K562 (cell line): ENCODE results near the gene DGCR2. TPM values are rescaled to one million over a fixed set of nuclear protein-coding genes. Genes with fewer than 3 reads are reported as not detected.
"Not testable (repeated sequence)": the region's sequence is repeated elsewhere in the genome, so short reads cannot be mapped to it uniquely, and the experiment has no call there.

Experiments
- ATAC-seq: fragments of 200-7000 bp; cut with Tn5 transposase; 3 replicates; pipeline ENCODE4 v1.9.1; 2020; ENCODE audit warnings: moderate library complexity
- BruUV-seq: library from RNA; stranded (reverse); fragments of 400-500 nt; replicated peaks from 2 replicates; lab custom pipeline; 2021; lab: Mats Ljungman, UMichigan
- CTCF ChIA-PET: fragments of 300-600 bp; formaldehyde crosslinking; extraction: SDS; loops from one replicate; lab custom pipeline; 2021; ENCODE audit warnings: low intra/inter-chr PET ratio; lab: Yijun Ruan, JAX
- POLR2A ChIA-PET: fragments of 300-600, 350-650 bp; sonication (Branson Sonifier 250); formaldehyde crosslinking; extraction: SDS; loops from one replicate; lab custom pipeline; 2021; ENCODE audit warnings: antibody characterized with exemption, inconsistent platforms; lab: Yijun Ruan, JAX
- DNase-seq, 4 experiments: peaks; one replicate each; pipeline versions ENCODE4 v3.0.0 to v3.0.0-alpha.2; 2011 to 2018; ENCODE audit warnings: low spot score in 3 of 4, mixed read lengths in 3 of 4; ENCODE audit errors: extremely low read depth in 1 of 4
- FAIRE-seq: peaks from 2 replicates; lab custom pipeline; 2011; peaks lifted over from hg19 to GRCh38; lab: Jason Lieb, UNC
- H2AFZ ChIP-seq: 2 replicates; pipeline ENCODE4 v1.6.0; 2011; ENCODE audit warnings: low read depth, low read length, control low read depth, inconsistent platforms
- H3K27ac ChIP-seq: fragments of 200-600 bp; 3 replicates; pipeline ENCODE4 v1.8.0; 2011; ENCODE audit warnings: low read depth, mild to moderate bottlenecking, control low read depth, inconsistent platforms, low read length, moderate library complexity, mixed read lengths; ENCODE audit errors: extremely low read depth
- H3K27me3 ChIP-seq, 2 experiments: fragments of 300-600 bp in 1 of 2; 2 replicates in 1 of 2; 3 replicates in 1 of 2; pipeline versions ENCODE4 v1.6.0 to v1.8.0; 2011; ENCODE audit warnings: inconsistent platforms in 2 of 2, low read length in 2 of 2, mild to moderate bottlenecking in 1 of 2, mixed read lengths in 1 of 2, moderate library complexity in 1 of 2; ENCODE audit not compliant: control insufficient read depth in 2 of 2, insufficient read depth in 2 of 2
- H3K36me3 ChIP-seq: fragments of 300-600 bp; 3 replicates; pipeline ENCODE4 v1.8.0; 2011; ENCODE audit warnings: mild to moderate bottlenecking, low read length, inconsistent platforms; ENCODE audit not compliant: control insufficient read depth, insufficient read depth
- H3K4me1 ChIP-seq, 2 experiments: fragments of 200-600 bp in 1 of 2; replicated peaks in 1 of 2; 2 replicates in 1 of 2; 3 replicates in 1 of 2; pipeline versions ENCODE4 v1.5.1 to v1.8.0; 2011; ENCODE audit warnings: inconsistent platforms in 2 of 2, low read length in 2 of 2, mild to moderate bottlenecking in 1 of 2, mixed read lengths in 1 of 2, moderate library complexity in 1 of 2; ENCODE audit not compliant: control insufficient read depth in 2 of 2, insufficient read depth in 2 of 2
- H3K4me2 ChIP-seq: 2 replicates; pipeline ENCODE4 v1.6.1; 2011; ENCODE audit warnings: low read length, control low read depth, inconsistent platforms, mixed read lengths; ENCODE audit not compliant: insufficient read depth
- H3K4me3 ChIP-seq: fragments of 200-600 bp; sonication (generic), shearing (Covaris generic); 2 replicates; pipeline ENCODE4 v1.5.1; 2016; ENCODE audit warnings: control low read depth, inconsistent platforms
- H3K79me2 ChIP-seq: fragments of 200-600 bp; 3 replicates; pipeline ENCODE4 v1.8.0; 2011; ENCODE audit warnings: low read length, inconsistent platforms; ENCODE audit not compliant: control insufficient read depth, insufficient read depth
- H3K9ac ChIP-seq, 2 experiments: 2 replicates each; pipeline versions ENCODE4 v1.6.0 to v1.6.1; 2011; ENCODE audit warnings: low read depth in 2 of 2, low read length in 2 of 2, control low read depth in 1 of 2, inconsistent platforms in 1 of 2, mild to moderate bottlenecking in 1 of 2, mixed read lengths in 1 of 2; ENCODE audit not compliant: insufficient read depth in 1 of 2
- H3K9me1 ChIP-seq: one replicate; pipeline ENCODE4 v1.6.0; 2011; ENCODE audit warnings: inconsistent platforms, mild to moderate bottlenecking, low read length, moderate library complexity; ENCODE audit not compliant: control insufficient read depth, insufficient read depth
- H3K9me3 ChIP-seq: replicated peaks from 2 replicates; pipeline ENCODE4 v1.5.1; 2011; ENCODE audit warnings: low read depth, low read length, inconsistent platforms; ENCODE audit not compliant: control insufficient read depth, insufficient read depth
- H4K20me1 ChIP-seq: replicated peaks from 2 replicates; pipeline ENCODE4 v1.6.1; 2011; ENCODE audit warnings: low read length, inconsistent platforms, mixed read lengths; ENCODE audit not compliant: control insufficient read depth, insufficient read depth
- BCOR ChIP-seq: fragments of 450-650 bp; IDR thresholded peaks from 2 replicates; pipeline ENCODE4 v1.6.1; 2016
- FOXA3 ChIP-seq, 2 experiments: fragments of 450-650 bp in 1 of 2; sonication (generic) in 1 of 2; formaldehyde crosslinking; IDR thresholded peaks in 1 of 2; conservative IDR thresholded peaks in 1 of 2; 2 replicates each; pipeline versions ENCODE4 v1.4.0 to v1.8.0; 2020 to 2022; ENCODE audit warnings: mild to moderate bottlenecking in 2 of 2, missing genetic modification reagents in 1 of 2
- MYC ChIP-seq, 2 experiments: fragments of 250-450 bp in 1 of 2; sonication (Bioruptor Pico) in 1 of 2; IDR thresholded peaks; 2 replicates each; pipeline versions ENCODE4 v1.5.1 to v1.6.1; 2012 to 2021; ENCODE audit warnings: low read depth in 2 of 2, borderline replicate concordance in 1 of 2, improper control_type of control experiment in 1 of 2, low read length in 1 of 2, mild to moderate bottlenecking in 1 of 2, moderate library complexity in 1 of 2
- ZNF121 ChIP-seq: sonication (generic); formaldehyde crosslinking; conservative IDR thresholded peaks from 2 replicates; pipeline ENCODE4 v1.8.0; 2022; ENCODE audit warnings: missing genetic modification reagents
- ZNF184 ChIP-seq: sonication (generic); formaldehyde crosslinking; IDR thresholded peaks from 2 replicates; pipeline ENCODE4 v1.5.0; 2020; ENCODE audit warnings: missing genetic modification reagents
- ZNF41 ChIP-seq: fragments of 250-450 bp; sonication (Bioruptor Pico); conservative IDR thresholded peaks from 2 replicates; pipeline ENCODE4 v1.4.0; 2020; ENCODE audit warnings: mild to moderate bottlenecking
- WGBS: fragments of 100-300 bp; shearing (Covaris generic); methylation state at CpG from one replicate; pipeline ENCODE4 v1.1.6; 2016; ENCODE audit warnings: low coverage, mixed read lengths; ENCODE audit not compliant: insufficient coverage; ENCODE audit errors: missing lambda C conversion rate; 5-methylcytosine and 5-hydroxymethylcytosine counted together
- in situ Hi-C: fragments of 300-500 bp; cut with MboI; formaldehyde crosslinking; loops from 4 replicates; pipeline ENCODE4 v1.15.0; 2018; ENCODE audit warnings: inconsistent platforms, mixed read lengths
- intact Hi-C: fragments of 100-400 bp; cut with micrococcal nuclease; formaldehyde crosslinking; loops from 2 replicates; pipeline ENCODE4 v1.14.2; 2022
- polyA plus RNA-seq, 8 experiments: library from polyadenylated mRNA; depleted of rRNA in 4 of 8; stranded (reverse) in 5 of 8; unstranded in 3 of 8; fragments of >200 nt; fragmentation: Nextera tagmentation in 2 of 8; fragmentation: Illumina TruSeq in 1 of 8; extraction: Ambion mirVana in 2 of 8; extraction: Trizol in 1 of 8; gene quantifications; 2 replicates each; pipeline versions ENCODE4 v1.2.1 to v1.2.3, GENCODE V29; 2011 to 2014; ENCODE audit warnings: inconsistent platforms in 1 of 8, missing spikeins in 1 of 8
- total RNA-seq, 7 experiments: library from RNA; depleted of rRNA in 6 of 7; stranded (reverse); fragments of >200 nt in 6 of 7; fragmentation: Illumina TruSeq in 2 of 7; extraction: Trizol in 2 of 7; gene quantifications; 2 replicates each; pipeline versions ENCODE4 v1.2.1 to v1.2.3, GENCODE V29; 2011 to 2021; ENCODE audit warnings: low replicate concordance in 1 of 7
- TF ChIP-seq, protein P1 (sequence below): sonication (generic); formaldehyde crosslinking; IDR thresholded peaks from 2 replicates; pipeline ENCODE4 v1.9.0; 2022; ENCODE audit warnings: mild to moderate bottlenecking, missing genetic modification reagents
- TF ChIP-seq, protein P2 (sequence below): fragments of 150-350 bp; IDR thresholded peaks from 2 replicates; pipeline ENCODE4 v1.6.1; 2014; ENCODE audit warnings: low read depth, mild to moderate bottlenecking, low read length, borderline replicate concordance

DGCR2 gene
- total and polyA plus RNA-seq, 9 of the 15 experiments (the other 6 are each of a cell fraction or from before 2014, with no cell fraction given) = 0.69 to 101 (median 56.4) TPM

DNA sequence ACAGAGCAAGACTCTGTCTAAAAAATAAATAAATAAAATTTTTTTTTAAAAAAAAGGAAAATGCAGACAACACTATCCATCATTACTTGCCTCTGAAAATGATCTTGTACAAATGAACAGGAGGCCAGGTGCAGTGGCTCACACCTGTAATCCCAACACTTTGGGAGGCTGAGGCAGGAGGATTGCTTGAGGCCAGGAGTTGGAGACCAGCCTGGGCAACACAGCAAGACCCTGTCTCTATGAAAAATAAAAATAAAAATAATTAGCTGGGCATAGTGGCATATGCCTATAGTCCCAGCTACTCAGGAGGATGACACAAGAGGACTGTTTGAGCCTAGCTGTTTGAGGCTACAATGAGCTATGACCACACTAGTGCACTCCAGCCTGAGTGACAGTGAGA lies 49.4 kb downstream of the DGCR2 start:
- H3K27ac ChIP-seq, H3K79me2 ChIP-seq, CTCF ChIA-PET, H3K27me3 ChIP-seq, H3K9ac ChIP-seq, DNase-seq, H3K9me1 ChIP-seq, FAIRE-seq, H4K20me1 ChIP-seq, ATAC-seq, H3K4me2 ChIP-seq, H3K4me3 ChIP-seq, H3K9me3 ChIP-seq, H2AFZ ChIP-seq, BruUV-seq, in situ Hi-C loops, H3K4me1 ChIP-seq: not testable (repeated sequence)
- POLR2A ChIA-PET = interaction anchor here (1.0 to 2.2 kb wide), 8 partner anchors 9 to 24 kb away, joined by 3 to 10 read pairs (median 5); no protein-coding TSS in a partner anchor
- 0 out of 2 replicates have a peak, but pooled peaks have one; percentile 23 for TF ChIP-seq BCOR
- TF ChIP-seq ZNF41 (CRISPR knock-in tag) = peak; percentile 34; the same call in 1 of the 2 replicates
- TF ChIP-seq ZNF121 (CRISPR knock-in tag) = peak; percentile 95
- H3K36me3 ChIP-seq = peaks cover 45% of the 10 kb centered on the region; the same call in 2 of the 3 replicates
- intact Hi-C loops = loop anchor here (10.0 kb wide), 2 partner anchors 62 to 532 kb away; partner anchors contain the start of gene TSSK2

DNA sequence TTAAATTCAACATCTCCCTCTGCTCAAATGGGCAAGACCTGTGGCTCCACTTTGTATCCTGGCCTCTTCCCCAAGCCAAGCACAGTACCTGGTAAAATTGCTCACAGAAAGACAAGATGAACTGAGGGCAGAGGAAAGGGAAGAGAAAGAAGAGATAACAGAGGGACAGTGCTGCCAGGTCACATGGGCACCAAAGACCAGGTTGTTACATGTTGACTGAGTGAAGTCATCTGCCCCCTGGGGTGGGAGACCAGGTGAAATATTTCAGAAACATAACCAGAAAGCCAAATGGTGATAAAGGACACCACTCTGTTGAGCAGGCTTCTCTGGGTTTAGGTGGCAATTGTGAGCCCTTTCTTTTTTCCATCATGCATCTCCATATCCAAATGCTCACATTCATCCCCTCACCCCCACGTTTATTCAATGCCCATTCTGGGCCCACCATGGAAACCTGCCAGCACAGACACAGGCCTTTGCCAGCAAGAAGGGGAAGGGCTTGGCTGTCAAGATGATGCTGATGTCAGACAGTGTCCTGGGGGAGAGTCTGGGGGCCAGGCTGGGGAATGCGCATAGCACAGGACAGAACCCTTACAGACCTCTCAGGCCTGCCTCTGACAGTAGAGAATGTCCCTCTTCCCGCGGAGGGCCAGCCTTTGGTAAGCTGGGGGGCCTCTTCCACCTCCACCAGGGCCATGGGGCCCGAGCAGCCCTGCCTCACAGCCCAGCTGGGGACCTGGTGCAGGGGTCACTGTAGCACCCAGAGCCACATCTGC lies 51.6 kb downstream of the DGCR2 start:
- H3K4me3 ChIP-seq = no peak overlapping the region
- ChIA-PET POLR2A (interaction anchor here (0.6 to 1.0 kb wide), 4 partner anchors 9 to 23 kb away, joined by 3 to 5 read pairs (median 4); no protein-coding TSS in a partner anchor), CTCF (no interaction called here)
- intact Hi-C loops (loop anchor here (10.0 kb wide), 2 partner anchors 64 to 534 kb away; partner anchors contain the start of gene TSSK2), in situ Hi-C loops (no loop called here)
- peaks cover 2% of the 10 kb centered on the region for H3K9me1 ChIP-seq
- no peak overlapping the region for H2AFZ ChIP-seq
- no TSS peak for BruUV-seq
- no peaks in the 10 kb centered on the region for H3K9me3 ChIP-seq
- no peaks in the 10 kb centered on the region for H3K27me3 ChIP-seq
- FAIRE-seq = no peak
- no peaks in the 10 kb centered on the region for H3K79me2 ChIP-seq
- H3K36me3 ChIP-seq = peaks cover 66% of the 10 kb centered on the region; the same call in 2 of the 3 replicates
- peaks cover 0 to 10% of the 10 kb centered on the region in 2 experiments; a peak in 1 of 5 replicates for H3K4me1 ChIP-seq
- no peak overlapping the region for H3K27ac ChIP-seq
- H3K9ac ChIP-seq = peak overlapping the region in 1 of 2 experiments; percentile 64; a peak in 1 of 4 replicates
- DNase-seq = no peak
- no peak overlapping the region for H3K4me2 ChIP-seq
- no peak for ATAC-seq
- peaks cover 6% of the 10 kb centered on the region for H4K20me1 ChIP-seq
- WGBS = 76% methylated on average over 5 of the region's 5 CpGs
- TF ChIP-seq, protein P1, sequence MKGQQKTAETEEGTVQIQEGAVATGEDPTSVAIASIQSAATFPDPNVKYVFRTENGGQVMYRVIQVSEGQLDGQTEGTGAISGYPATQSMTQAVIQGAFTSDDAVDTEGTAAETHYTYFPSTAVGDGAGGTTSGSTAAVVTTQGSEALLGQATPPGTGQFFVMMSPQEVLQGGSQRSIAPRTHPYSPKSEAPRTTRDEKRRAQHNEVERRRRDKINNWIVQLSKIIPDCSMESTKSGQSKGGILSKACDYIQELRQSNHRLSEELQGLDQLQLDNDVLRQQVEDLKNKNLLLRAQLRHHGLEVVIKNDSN (CRISPR knock-in tag) = peak; percentile 44
- 0 out of 2 replicates have a peak, but pooled peaks have one; percentile 39 for TF ChIP-seq ZNF184
- TF ChIP-seq MYC (IDR thresholded peaks at IDR 0.05; ENCODE audit: low read depth, low read length) = no peak
- TF ChIP-seq MYC (CRISPR knock-in tag; IDR thresholded peaks at IDR 0.05; ENCODE audit: borderline replicate concordance, low read depth) = 0 out of 2 replicates have a peak, but pooled peaks have one; percentile 8
- TF ChIP-seq FOXA3 (CRISPR knock-in tag; conservative IDR thresholded peaks at IDR 0.05 in 1 of 2, IDR thresholded peaks at IDR 0.05 in 1 of 2) = 0 out of 4 replicates have a peak, but pooled peaks of 1 of the 2 experiments have one; percentile 55
- TF ChIP-seq, protein P2, sequence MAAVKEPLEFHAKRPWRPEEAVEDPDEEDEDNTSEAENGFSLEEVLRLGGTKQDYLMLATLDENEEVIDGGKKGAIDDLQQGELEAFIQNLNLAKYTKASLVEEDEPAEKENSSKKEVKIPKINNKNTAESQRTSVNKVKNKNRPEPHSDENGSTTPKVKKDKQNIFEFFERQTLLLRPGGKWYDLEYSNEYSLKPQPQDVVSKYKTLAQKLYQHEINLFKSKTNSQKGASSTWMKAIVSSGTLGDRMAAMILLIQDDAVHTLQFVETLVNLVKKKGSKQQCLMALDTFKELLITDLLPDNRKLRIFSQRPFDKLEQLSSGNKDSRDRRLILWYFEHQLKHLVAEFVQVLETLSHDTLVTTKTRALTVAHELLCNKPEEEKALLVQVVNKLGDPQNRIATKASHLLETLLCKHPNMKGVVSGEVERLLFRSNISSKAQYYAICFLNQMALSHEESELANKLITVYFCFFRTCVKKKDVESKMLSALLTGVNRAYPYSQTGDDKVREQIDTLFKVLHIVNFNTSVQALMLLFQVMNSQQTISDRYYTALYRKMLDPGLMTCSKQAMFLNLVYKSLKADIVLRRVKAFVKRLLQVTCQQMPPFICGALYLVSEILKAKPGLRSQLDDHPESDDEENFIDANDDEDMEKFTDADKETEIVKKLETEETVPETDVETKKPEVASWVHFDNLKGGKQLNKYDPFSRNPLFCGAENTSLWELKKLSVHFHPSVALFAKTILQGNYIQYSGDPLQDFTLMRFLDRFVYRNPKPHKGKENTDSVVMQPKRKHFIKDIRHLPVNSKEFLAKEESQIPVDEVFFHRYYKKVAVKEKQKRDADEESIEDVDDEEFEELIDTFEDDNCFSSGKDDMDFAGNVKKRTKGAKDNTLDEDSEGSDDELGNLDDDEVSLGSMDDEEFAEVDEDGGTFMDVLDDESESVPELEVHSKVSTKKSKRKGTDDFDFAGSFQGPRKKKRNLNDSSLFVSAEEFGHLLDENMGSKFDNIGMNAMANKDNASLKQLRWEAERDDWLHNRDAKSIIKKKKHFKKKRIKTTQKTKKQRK = no peak
